DND-41 (cell line): ENCODE results near the gene SHISA2.
"Not testable (repeated sequence)": the region's sequence is repeated elsewhere in the genome, so short reads cannot be mapped to it uniquely, and the experiment has no call there.

Experiments
- ATAC-seq: fragments of 200-7000 bp; cut with Tn5 transposase; 3 replicates; pipeline ENCODE4 v1.9.1; 2021; ENCODE audit warnings: low read depth; ENCODE audit not compliant: insufficient read depth
- DNase-seq: peaks from one replicate; pipeline ENCODE4 v3.0.0-alpha.2; 2020
- H2AFZ ChIP-seq: 2 replicates; pipeline ENCODE4 v1.6.0; 2012; ENCODE audit warnings: low read depth, low read length
- H3K27ac ChIP-seq: 2 replicates; pipeline ENCODE4 v1.5.1; 2012; ENCODE audit warnings: low read length, inconsistent platforms
- H3K27me3 ChIP-seq: fragments of 200-600 bp; sonication (generic); 2 replicates; pipeline ENCODE4 v1.6.0; 2012; ENCODE audit warnings: low read length, mild to moderate bottlenecking, inconsistent platforms; ENCODE audit not compliant: insufficient read depth, poor library complexity
- H3K36me3 ChIP-seq: 2 replicates; pipeline ENCODE4 v1.5.1; 2012; ENCODE audit warnings: low read length, inconsistent platforms; ENCODE audit not compliant: insufficient read depth
- H3K4me1 ChIP-seq: 2 replicates; pipeline ENCODE4 v1.5.1; 2012; ENCODE audit warnings: mild to moderate bottlenecking, low read length; ENCODE audit not compliant: insufficient read depth
- H3K4me2 ChIP-seq: 2 replicates; pipeline ENCODE4 v1.6.0; 2012; ENCODE audit warnings: mild to moderate bottlenecking, moderate library complexity, low read length, inconsistent platforms; ENCODE audit not compliant: insufficient read depth
- H3K4me3 ChIP-seq, 2 experiments: fragments of 200-600 bp in 1 of 2; shearing (Covaris generic) in 1 of 2; 2 replicates each; pipeline ENCODE4 v1.5.1; 2012 to 2016; ENCODE audit warnings: inconsistent platforms in 2 of 2, low read length in 2 of 2, mild to moderate bottlenecking in 2 of 2, low read depth in 1 of 2, moderate library complexity in 1 of 2
- H3K79me2 ChIP-seq: 2 replicates; pipeline ENCODE4 v1.6.0; 2012; ENCODE audit warnings: low read length, inconsistent platforms; ENCODE audit not compliant: insufficient read depth
- H3K9ac ChIP-seq: 2 replicates; pipeline ENCODE4 v1.6.0; 2012; ENCODE audit warnings: low read depth, mild to moderate bottlenecking, inconsistent platforms, low read length, moderate library complexity
- H3K9me3 ChIP-seq: 2 replicates; pipeline ENCODE4 v1.5.1; 2012; ENCODE audit warnings: low read length, moderate library complexity, mild to moderate bottlenecking, inconsistent platforms; ENCODE audit not compliant: insufficient read depth, severe bottlenecking
- H4K20me1 ChIP-seq: 2 replicates; pipeline ENCODE4 v1.6.0; 2012; ENCODE audit warnings: low read length; ENCODE audit not compliant: insufficient read depth
- CTCF ChIP-seq: IDR thresholded peaks from 2 replicates; pipeline ENCODE4 v1.5.1; 2012; ENCODE audit warnings: borderline replicate concordance, low read length, moderate library complexity, mild to moderate bottlenecking; ENCODE audit not compliant: poor library complexity, severe bottlenecking; ENCODE audit errors: extremely low read depth
- EZH2 ChIP-seq: IDR thresholded peaks from 3 replicates; pipeline ENCODE4 v1.6.1; 2012; ENCODE audit warnings: borderline replicate concordance, low read depth, mild to moderate bottlenecking, moderate library complexity, low read length, inconsistent platforms; ENCODE audit not compliant: severe bottlenecking

Gene SHISA2

DNA sequence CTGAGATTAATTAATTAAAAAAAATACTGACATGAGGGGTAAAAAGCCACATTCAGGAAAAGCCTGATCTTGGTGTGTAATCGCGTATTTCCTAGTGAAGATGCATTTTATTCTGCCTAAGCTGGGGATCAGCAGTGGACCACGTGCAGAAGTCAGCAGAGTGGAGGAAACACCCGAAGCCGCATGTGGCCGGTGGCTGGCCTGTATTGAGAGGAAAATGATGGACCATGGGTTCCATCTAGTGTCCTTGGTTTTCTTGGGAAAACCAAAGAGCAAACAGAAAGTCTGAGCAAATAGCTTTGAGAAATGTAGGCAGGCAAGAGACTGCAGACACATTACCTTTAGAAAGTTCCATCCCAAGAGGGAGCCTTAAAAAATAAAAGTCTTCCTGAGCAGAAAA, 23.7 kb upstream of the SHISA2 start:
- Histone ChIP-seq H3K4me3 (no peak overlapping the region), H3K27me3 (peaks cover 3% of the 10 kb centered on the region), H2AFZ (no peak overlapping the region), H3K9me3 (no peaks in the 10 kb centered on the region), H3K36me3 (no peaks in the 10 kb centered on the region), H4K20me1 (no peaks in the 10 kb centered on the region), H3K4me1 (peaks cover 3% of the 10 kb centered on the region; the same call in 1 of the 2 replicates), H3K9ac (no peak overlapping the region), H3K79me2 (no peaks in the 10 kb centered on the region), H3K27ac (no peak overlapping the region), H3K4me2 (no peak overlapping the region)
- TF ChIP-seq EZH2 (no peak), CTCF (no peak)
- ATAC-seq: no peak
- no peak for DNase-seq

DNA sequence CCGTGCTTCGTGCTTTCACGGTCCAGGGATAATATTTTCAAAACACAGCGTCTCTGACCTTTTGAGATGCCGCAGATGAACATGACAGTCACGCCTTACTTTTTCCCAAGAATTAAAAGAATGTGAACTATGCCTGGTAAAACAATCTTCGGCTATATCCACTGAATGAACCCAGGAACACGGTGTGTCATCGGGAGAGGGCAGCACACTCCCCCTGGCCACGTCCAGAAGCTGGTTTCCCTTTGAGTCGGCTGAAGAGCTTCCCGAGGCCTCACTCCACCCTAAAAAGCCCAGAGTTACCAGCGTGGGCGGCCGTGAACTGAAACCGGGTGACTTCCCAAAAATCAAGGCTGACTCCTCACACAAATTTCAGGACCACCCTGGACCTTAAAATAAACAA, 22.9 kb upstream of the SHISA2 start:
- H3K4me3 ChIP-seq: no peak overlapping the region
- DNase-seq: no peak
- H3K4me1 ChIP-seq: peaks cover 3% of the 10 kb centered on the region; the same call in 1 of the 2 replicates
- no peak overlapping the region for H2AFZ ChIP-seq
- H4K20me1 ChIP-seq: no peaks in the 10 kb centered on the region
- no peaks in the 10 kb centered on the region for H3K27me3 ChIP-seq
- H3K4me2 ChIP-seq: no peak overlapping the region
- H3K36me3 ChIP-seq: no peaks in the 10 kb centered on the region
- no peak for TF ChIP-seq EZH2
- no peak for TF ChIP-seq CTCF
- no peak overlapping the region for H3K27ac ChIP-seq
- no peak for ATAC-seq
- no peak overlapping the region for H3K9ac ChIP-seq
- no peaks in the 10 kb centered on the region for H3K79me2 ChIP-seq
- no peaks in the 10 kb centered on the region for H3K9me3 ChIP-seq

- not testable (repeated sequence) for H3K9ac ChIP-seq, H3K79me2 ChIP-seq, H3K4me2 ChIP-seq, H3K27ac ChIP-seq, H4K20me1 ChIP-seq, H2AFZ ChIP-seq, H3K4me3 ChIP-seq, H3K27me3 ChIP-seq, DNase-seq, H3K9me3 ChIP-seq, H3K36me3 ChIP-seq, H3K4me1 ChIP-seq
- peak; percentile 74 for ATAC-seq
These were observed 20.5 kb upstream of the SHISA2 start for GRCh38 chr13:26072335-26072734.

DNA sequence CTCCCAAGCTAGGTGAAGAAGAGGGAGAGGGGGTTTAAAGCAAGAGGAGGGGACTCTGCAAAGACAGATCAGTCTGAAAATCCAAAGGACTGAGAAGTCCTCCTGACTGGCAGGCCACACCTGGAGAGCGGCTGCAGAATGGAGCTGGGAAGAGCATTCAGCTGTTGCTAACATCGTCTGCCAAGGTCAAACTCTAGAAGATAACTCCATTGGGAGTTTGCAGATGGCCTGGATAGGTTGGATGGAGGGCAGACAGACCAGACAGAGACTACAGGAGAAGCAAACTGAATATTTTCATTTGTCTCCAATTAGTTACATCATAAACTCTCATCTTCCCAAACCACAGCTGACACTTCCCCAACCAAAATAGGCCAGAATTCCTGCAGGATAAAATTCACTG, 19.9 kb upstream of the SHISA2 start:
- DNase-seq (no peak), ATAC-seq (no peak)
- H3K4me2 ChIP-seq: no peak overlapping the region
- TF ChIP-seq CTCF: no peak
- no peak for TF ChIP-seq EZH2
- no peak overlapping the region for H2AFZ ChIP-seq
- no peaks in the 10 kb centered on the region for H3K79me2 ChIP-seq
- no peaks in the 10 kb centered on the region for H3K36me3 ChIP-seq
- no peak overlapping the region for H3K27ac ChIP-seq
- H3K9ac ChIP-seq: no peak overlapping the region
- no peaks in the 10 kb centered on the region for H3K9me3 ChIP-seq
- H4K20me1 ChIP-seq: no peaks in the 10 kb centered on the region
- no peaks in the 10 kb centered on the region for H3K27me3 ChIP-seq
- no peak overlapping the region for H3K4me3 ChIP-seq
- peaks cover 3% of the 10 kb centered on the region; the same call in 1 of the 2 replicates for H3K4me1 ChIP-seq

- H3K9ac ChIP-seq, H4K20me1 ChIP-seq, H3K4me1 ChIP-seq, H3K4me2 ChIP-seq, H3K4me3 ChIP-seq, H3K79me2 ChIP-seq, H3K9me3 ChIP-seq, H3K36me3 ChIP-seq, H3K27ac ChIP-seq, H2AFZ ChIP-seq, H3K27me3 ChIP-seq, DNase-seq, ATAC-seq: not testable (repeated sequence)
These were observed 17.8 kb upstream of the SHISA2 start for GRCh38 chr13:26069642-26070041.

DNA sequence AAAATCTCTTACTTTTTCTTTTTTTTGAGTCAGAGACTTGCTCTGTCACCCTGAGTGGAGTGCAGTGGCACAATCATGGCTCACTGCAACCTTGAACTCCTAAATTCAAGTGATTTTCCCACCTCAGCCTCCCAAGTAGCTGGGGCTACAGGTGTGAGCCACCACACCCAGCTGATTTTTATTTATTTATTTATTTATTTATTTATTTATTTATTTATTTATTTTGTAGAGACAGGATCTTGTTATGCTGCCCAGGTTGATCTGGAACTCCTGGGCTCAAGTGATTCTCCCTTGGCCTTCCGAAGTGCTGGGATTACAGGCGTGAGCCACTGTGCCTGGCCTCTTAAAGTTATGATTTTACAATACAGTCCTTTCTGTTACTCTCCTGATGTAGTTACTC, 16.6 kb upstream of the SHISA2 start:
- H3K4me3 ChIP-seq, H3K79me2 ChIP-seq, H3K4me1 ChIP-seq, H4K20me1 ChIP-seq, H3K27ac ChIP-seq, H2AFZ ChIP-seq, H3K9me3 ChIP-seq, DNase-seq, ATAC-seq, H3K36me3 ChIP-seq, H3K27me3 ChIP-seq, H3K9ac ChIP-seq, H3K4me2 ChIP-seq: not testable (repeated sequence)
